ENCODE measurements around the gene PTGIR. TPM values are rescaled to one million over a fixed set of nuclear protein-coding genes. Genes with fewer than 3 reads are reported as not detected.

The PTGIR gene
- total RNA-seq = 5.8 TPM

- Histone ChIP-seq H3K27me3 (ENCODE audit: insufficient read depth, low read length) (no peaks in the 10 kb centered on the region), H3K4me3 (ENCODE audit: low read length) (peak within 1 kb of the TSS; percentile 25), H3K4me1 (ENCODE audit: insufficient read depth, low read length) (peaks cover 63% of the 10 kb centered on the region), H3K9me3 (ENCODE audit: low read depth, low read length) (no peaks in the 10 kb centered on the region)
Measured at GRCh38 chr19:46624958-46625661, at the start of gene PTGIR. Gene PTGIR, minus strand, starts transcription at chr19:46625089. Its CDS starts 864 bp downstream, at chr19:46624225.

GRCh38 chr19:46670813-46671212 is 45.9 kb upstream of the PTGIR start:
- no peak overlapping the region for H3K4me3 ChIP-seq (ENCODE audit: low read length)
- H3K4me1 ChIP-seq (ENCODE audit: insufficient read depth, low read length) = no peaks in the 10 kb centered on the region
- H3K27me3 ChIP-seq (ENCODE audit: insufficient read depth, low read length) = no peaks in the 10 kb centered on the region
- H3K9me3 ChIP-seq (ENCODE audit: low read depth, low read length) = no peaks in the 10 kb centered on the region

- Histone ChIP-seq H3K9me3 (ENCODE audit: low read depth, low read length) (no peaks in the 10 kb centered on the region), H3K27me3 (ENCODE audit: insufficient read depth, low read length) (no peaks in the 10 kb centered on the region), H3K4me1 (ENCODE audit: insufficient read depth, low read length) (no peaks in the 10 kb centered on the region), H3K4me3 (ENCODE audit: low read length) (no peak overlapping the region)
Measured at GRCh38 chr19:46668662-46669061, 43.8 kb upstream of the PTGIR start.

- peaks cover 14% of the 10 kb centered on the region for H3K4me1 ChIP-seq (ENCODE audit: insufficient read depth, low read length)
- no peak overlapping the region for H3K4me3 ChIP-seq (ENCODE audit: low read length)
- H3K9me3 ChIP-seq (ENCODE audit: low read depth, low read length) = no peaks in the 10 kb centered on the region
- peaks cover 5% of the 10 kb centered on the region for H3K27me3 ChIP-seq (ENCODE audit: insufficient read depth, low read length)
Measured at GRCh38 chr19:46665072-46665471, 40.2 kb upstream of the PTGIR start.

GRCh38 chr19:46661735-46662592 is 37.1 kb upstream of the PTGIR start:
- Histone ChIP-seq H3K27me3 (ENCODE audit: insufficient read depth, low read length) (peaks cover 28% of the 10 kb centered on the region), H3K4me1 (ENCODE audit: insufficient read depth, low read length) (peaks cover 24% of the 10 kb centered on the region), H3K4me3 (ENCODE audit: low read length) (peak overlapping the region; percentile 30), H3K9me3 (ENCODE audit: low read depth, low read length) (no peaks in the 10 kb centered on the region)

- H3K27me3 ChIP-seq (ENCODE audit: insufficient read depth, low read length) = peaks cover 32% of the 10 kb centered on the region
- H3K9me3 ChIP-seq (ENCODE audit: low read depth, low read length) = no peaks in the 10 kb centered on the region
- peak within 1 kb of the TSS; percentile 30 for H3K4me3 ChIP-seq (ENCODE audit: low read length)
- peaks cover 24% of the 10 kb centered on the region for H3K4me1 ChIP-seq (ENCODE audit: insufficient read depth, low read length)
Measured at GRCh38 chr19:46661020-46661731, 36.3 kb upstream of the PTGIR start, which contains the start of gene DACT3. Gene DACT3, minus strand, starts transcription at chr19:46661182. Its CDS starts 118 bp downstream, at chr19:46661064.

- Histone ChIP-seq H3K27me3 (ENCODE audit: insufficient read depth, low read length) (peaks cover 32% of the 10 kb centered on the region), H3K4me3 (ENCODE audit: low read length) (no peak overlapping the region)
Measured at GRCh38 chr19:46660551-46661019, 35.7 kb upstream of the PTGIR start.

GRCh38 chr19:46660008-46660517 is 35.2 kb upstream of the PTGIR start:
- H3K4me3 ChIP-seq (ENCODE audit: low read length) = no peak overlapping the region
- H3K4me1 ChIP-seq (ENCODE audit: insufficient read depth, low read length) = peaks cover 24% of the 10 kb centered on the region
- peaks cover 32% of the 10 kb centered on the region for H3K27me3 ChIP-seq (ENCODE audit: insufficient read depth, low read length)
- no peaks in the 10 kb centered on the region for H3K9me3 ChIP-seq (ENCODE audit: low read depth, low read length)

More at GRCh38 chr19:46660551-46661019, 35.7 kb upstream of the PTGIR start:
- peaks cover 24% of the 10 kb centered on the region for H3K4me1 ChIP-seq (ENCODE audit: insufficient read depth, low read length)
- H3K9me3 ChIP-seq (ENCODE audit: low read depth, low read length) = no peaks in the 10 kb centered on the region

GRCh38 chr19:46659151-46660007 is 34.5 kb upstream of the PTGIR start:
- Histone ChIP-seq H3K4me3 (ENCODE audit: low read length) (no peak overlapping the region), H3K4me1 (ENCODE audit: insufficient read depth, low read length) (peaks cover 24% of the 10 kb centered on the region), H3K9me3 (ENCODE audit: low read depth, low read length) (no peaks in the 10 kb centered on the region), H3K27me3 (ENCODE audit: insufficient read depth, low read length) (peaks cover 32% of the 10 kb centered on the region)

- Histone ChIP-seq H3K4me1 (ENCODE audit: insufficient read depth, low read length) (peaks cover 20% of the 10 kb centered on the region), H3K4me3 (ENCODE audit: low read length) (no peak overlapping the region), H3K27me3 (ENCODE audit: insufficient read depth, low read length) (peaks cover 32% of the 10 kb centered on the region), H3K9me3 (ENCODE audit: low read depth, low read length) (no peaks in the 10 kb centered on the region)
Measured at GRCh38 chr19:46656541-46656940, 31.7 kb upstream of the PTGIR start.

- H3K4me1 ChIP-seq (ENCODE audit: insufficient read depth, low read length) = peaks cover 7% of the 10 kb centered on the region
- H3K27me3 ChIP-seq (ENCODE audit: insufficient read depth, low read length) = peaks cover 34% of the 10 kb centered on the region
- H3K4me3 ChIP-seq (ENCODE audit: low read length) = no peak overlapping the region
- no peaks in the 10 kb centered on the region for H3K9me3 ChIP-seq (ENCODE audit: low read depth, low read length)
Measured at GRCh38 chr19:46654621-46655152, 29.8 kb upstream of the PTGIR start.

- Histone ChIP-seq H3K27me3 (ENCODE audit: insufficient read depth, low read length) (peaks cover 37% of the 10 kb centered on the region), H3K9me3 (ENCODE audit: low read depth, low read length) (no peaks in the 10 kb centered on the region), H3K4me3 (ENCODE audit: low read length) (no peak overlapping the region), H3K4me1 (ENCODE audit: insufficient read depth, low read length) (peaks cover 9% of the 10 kb centered on the region)
Measured at GRCh38 chr19:46650445-46650844, 25.6 kb upstream of the PTGIR start.

- H3K4me3 ChIP-seq (ENCODE audit: low read length) = no peak overlapping the region
- peaks cover 40% of the 10 kb centered on the region for H3K27me3 ChIP-seq (ENCODE audit: insufficient read depth, low read length)
- no peaks in the 10 kb centered on the region for H3K9me3 ChIP-seq (ENCODE audit: low read depth, low read length)
- H3K4me1 ChIP-seq (ENCODE audit: insufficient read depth, low read length) = peaks cover 9% of the 10 kb centered on the region
Measured at GRCh38 chr19:46648961-46649960, 24.4 kb upstream of the PTGIR start.
